GM12873 (cell line): ENCODE results near the gene GNB2.
A peak's percentile ranks its signal among the peaks of the same experiment; 100 is the strongest.

Experiments used
- TF ChIP-seq, protein P1 (sequence below): IDR thresholded peaks from 2 replicates; pipeline ENCODE4 v1.5.1; 2012; ENCODE audit warnings: low read depth, mild to moderate bottlenecking, moderate library complexity, low read length, control low read depth; ENCODE audit not compliant: insufficient read depth; ENCODE audit errors: missing control alignments

GNB2 gene

DNA sequence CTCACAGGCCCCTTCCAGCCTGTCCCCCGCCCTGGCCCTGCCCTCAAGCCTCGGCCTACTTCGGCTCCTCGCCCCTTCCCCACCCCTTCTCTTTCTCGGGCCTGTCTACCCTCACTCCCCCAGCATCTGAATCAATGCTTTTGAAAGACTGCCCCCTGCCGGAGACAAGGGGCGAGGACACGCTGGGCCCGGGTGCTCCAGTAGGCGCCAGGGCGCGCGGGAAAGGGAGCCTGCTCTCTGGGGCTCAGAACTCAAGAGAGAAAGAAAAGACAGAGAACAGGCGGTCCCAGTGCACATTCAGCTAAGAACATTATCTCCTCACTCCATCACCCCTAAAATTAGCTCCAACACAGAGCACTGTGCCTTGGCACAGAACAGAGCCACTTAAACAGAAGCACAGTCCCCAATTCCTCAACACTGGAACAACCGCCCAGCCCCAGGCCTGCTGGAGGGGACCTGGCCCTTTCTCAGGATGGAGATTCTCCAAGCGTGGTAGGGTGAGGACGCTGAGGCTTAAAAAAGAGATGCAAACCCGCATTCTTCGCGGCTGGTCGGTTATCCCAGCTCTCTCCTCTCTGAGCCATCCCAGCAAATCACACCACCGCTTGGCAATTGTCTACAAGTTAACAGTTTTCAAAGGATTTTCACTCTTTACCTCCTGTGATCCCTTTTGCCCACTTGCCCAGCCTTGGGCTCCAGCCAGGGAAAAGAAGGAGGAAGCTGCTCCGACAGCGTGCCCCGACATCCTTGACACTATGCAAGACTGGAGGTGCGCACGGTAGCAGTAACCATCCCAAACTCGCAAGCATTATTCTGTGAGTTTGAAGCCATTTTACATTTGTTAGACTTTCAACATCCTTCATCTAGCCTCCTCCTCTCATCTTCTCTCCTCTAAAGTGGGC lies 18.4 kb downstream of the GNB2 start:
- TF ChIP-seq, protein P1, sequence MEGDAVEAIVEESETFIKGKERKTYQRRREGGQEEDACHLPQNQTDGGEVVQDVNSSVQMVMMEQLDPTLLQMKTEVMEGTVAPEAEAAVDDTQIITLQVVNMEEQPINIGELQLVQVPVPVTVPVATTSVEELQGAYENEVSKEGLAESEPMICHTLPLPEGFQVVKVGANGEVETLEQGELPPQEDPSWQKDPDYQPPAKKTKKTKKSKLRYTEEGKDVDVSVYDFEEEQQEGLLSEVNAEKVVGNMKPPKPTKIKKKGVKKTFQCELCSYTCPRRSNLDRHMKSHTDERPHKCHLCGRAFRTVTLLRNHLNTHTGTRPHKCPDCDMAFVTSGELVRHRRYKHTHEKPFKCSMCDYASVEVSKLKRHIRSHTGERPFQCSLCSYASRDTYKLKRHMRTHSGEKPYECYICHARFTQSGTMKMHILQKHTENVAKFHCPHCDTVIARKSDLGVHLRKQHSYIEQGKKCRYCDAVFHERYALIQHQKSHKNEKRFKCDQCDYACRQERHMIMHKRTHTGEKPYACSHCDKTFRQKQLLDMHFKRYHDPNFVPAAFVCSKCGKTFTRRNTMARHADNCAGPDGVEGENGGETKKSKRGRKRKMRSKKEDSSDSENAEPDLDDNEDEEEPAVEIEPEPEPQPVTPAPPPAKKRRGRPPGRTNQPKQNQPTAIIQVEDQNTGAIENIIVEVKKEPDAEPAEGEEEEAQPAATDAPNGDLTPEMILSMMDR = peak; percentile 83

GRCh38 chr7:100692578-100692961 lies 19.0 kb downstream of the GNB2 start:
- TF ChIP-seq, protein P1 = no peak

- TF ChIP-seq, protein P1 = no peak
These were observed 20.0 kb downstream of the GNB2 start for GRCh38 chr7:100693312-100694097.

DNA sequence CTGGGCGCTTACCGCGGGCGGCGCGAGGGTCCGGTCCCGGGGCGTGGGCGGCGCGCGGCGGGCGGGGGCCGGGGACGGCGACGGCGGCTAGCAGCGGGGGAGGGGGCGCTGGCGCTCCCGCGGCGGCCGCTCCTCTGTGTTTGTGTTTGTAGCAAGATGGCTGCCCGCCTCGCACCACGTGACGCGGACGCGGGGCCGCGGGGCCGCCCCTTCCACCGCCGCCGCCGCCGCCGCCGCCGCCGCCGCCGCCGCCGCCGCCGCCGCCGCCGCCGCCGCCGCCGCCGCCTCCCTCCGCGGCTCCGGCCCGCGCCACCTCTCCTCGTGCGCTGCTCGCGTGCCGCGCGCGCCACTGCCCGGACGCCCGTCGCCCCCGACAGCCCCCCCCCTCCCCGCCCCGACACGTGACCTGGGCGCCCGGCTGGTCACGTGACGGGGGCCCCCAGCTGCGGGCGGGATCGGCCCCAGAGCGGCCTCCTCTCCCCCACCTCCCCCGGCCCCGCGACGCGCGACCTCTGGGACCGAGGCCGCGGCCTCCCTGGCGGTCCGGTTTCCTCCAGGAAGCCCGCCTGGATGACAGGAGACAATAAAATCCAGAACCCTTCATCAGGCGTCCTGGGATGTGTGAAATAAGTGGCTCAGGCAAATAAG lies 20.7 kb downstream of the GNB2 start, which contains the start of gene GIGYF1:
GIGYF1 (minus strand) TSS at position 153 of the 648 bp plus-strand sequence. CDS start 6,012 bp downstream, outside the sequence.
- TF ChIP-seq, protein P1 = no peak

DNA sequence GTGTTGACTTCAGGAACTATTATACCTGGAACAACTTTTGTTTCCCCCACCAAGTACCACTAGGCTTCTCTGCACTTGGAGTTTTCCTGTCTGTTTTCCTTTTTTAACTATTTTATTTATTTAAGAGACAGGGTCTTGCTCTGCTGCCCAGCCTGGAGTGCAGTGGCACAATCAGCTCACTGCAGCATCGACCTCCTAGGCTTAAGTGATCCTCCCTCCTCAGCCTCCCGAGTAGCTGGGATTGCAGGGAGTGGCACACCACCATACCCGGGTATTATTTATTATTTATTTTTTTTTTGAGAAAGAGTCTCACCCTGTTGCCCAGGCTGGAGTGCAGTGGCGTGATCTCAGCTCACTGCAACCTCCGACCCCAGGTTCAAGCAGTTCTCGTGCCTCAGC lies 22.6 kb downstream of the GNB2 start:
- TF ChIP-seq, protein P1 = no peak

GRCh38 chr7:100699018-100699417 lies 25.5 kb downstream of the GNB2 start:
- TF ChIP-seq, protein P1 = no peak

- TF ChIP-seq, protein P1 = peak; percentile 98
These were observed 31.8 kb downstream of the GNB2 start for GRCh38 chr7:100705320-100705752.
